Epithelial cell of esophagus (primary cell): ENCODE results near the gene HSPB1.
"Not testable (repeated sequence)": the region's sequence is repeated elsewhere in the genome, so short reads cannot be mapped to it uniquely, and the experiment has no call there.

ENCODE experiments used
- DNase-seq: peaks from one replicate; pipeline ENCODE4 v3.0.0; 2010; ENCODE audit warnings: low read depth
- H3K4me3 ChIP-seq: 2 replicates; pipeline ENCODE4 v1.5.1; 2011; ENCODE audit warnings: mild to moderate bottlenecking, low read length, control low read depth
- TF ChIP-seq, protein P1 (sequence below): IDR thresholded peaks from 2 replicates; pipeline ENCODE4 v1.5.1; 2011; ENCODE audit warnings: low read depth, mild to moderate bottlenecking, low read length, control low read depth, inconsistent platforms; ENCODE audit not compliant: insufficient read depth; ENCODE audit errors: missing control alignments

The HSPB1 gene

DNA sequence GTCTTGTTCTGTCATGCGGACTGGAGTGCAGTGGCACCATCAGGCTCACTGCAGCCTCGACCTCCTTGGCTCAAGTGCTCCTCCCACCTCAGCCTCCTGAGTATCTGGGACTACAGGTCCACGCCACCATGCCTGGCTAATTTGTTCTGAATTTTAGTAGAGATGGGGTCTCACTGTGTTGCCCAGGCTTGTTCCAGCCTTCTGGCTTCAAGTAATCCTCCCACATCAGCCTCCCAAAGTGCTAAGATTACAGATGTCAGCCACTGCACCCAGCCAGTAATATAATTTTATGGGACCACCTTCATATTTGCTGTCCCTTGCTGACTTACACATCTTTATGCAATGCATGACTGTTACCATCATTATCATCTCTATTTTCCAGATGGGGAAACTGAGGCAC, 1.5 kb upstream of the HSPB1 start:
- H3K4me3 ChIP-seq, result no peak overlapping the region
- DNase-seq, result no peak
- TF ChIP-seq, protein P1, sequence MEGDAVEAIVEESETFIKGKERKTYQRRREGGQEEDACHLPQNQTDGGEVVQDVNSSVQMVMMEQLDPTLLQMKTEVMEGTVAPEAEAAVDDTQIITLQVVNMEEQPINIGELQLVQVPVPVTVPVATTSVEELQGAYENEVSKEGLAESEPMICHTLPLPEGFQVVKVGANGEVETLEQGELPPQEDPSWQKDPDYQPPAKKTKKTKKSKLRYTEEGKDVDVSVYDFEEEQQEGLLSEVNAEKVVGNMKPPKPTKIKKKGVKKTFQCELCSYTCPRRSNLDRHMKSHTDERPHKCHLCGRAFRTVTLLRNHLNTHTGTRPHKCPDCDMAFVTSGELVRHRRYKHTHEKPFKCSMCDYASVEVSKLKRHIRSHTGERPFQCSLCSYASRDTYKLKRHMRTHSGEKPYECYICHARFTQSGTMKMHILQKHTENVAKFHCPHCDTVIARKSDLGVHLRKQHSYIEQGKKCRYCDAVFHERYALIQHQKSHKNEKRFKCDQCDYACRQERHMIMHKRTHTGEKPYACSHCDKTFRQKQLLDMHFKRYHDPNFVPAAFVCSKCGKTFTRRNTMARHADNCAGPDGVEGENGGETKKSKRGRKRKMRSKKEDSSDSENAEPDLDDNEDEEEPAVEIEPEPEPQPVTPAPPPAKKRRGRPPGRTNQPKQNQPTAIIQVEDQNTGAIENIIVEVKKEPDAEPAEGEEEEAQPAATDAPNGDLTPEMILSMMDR, result no peak

DNA sequence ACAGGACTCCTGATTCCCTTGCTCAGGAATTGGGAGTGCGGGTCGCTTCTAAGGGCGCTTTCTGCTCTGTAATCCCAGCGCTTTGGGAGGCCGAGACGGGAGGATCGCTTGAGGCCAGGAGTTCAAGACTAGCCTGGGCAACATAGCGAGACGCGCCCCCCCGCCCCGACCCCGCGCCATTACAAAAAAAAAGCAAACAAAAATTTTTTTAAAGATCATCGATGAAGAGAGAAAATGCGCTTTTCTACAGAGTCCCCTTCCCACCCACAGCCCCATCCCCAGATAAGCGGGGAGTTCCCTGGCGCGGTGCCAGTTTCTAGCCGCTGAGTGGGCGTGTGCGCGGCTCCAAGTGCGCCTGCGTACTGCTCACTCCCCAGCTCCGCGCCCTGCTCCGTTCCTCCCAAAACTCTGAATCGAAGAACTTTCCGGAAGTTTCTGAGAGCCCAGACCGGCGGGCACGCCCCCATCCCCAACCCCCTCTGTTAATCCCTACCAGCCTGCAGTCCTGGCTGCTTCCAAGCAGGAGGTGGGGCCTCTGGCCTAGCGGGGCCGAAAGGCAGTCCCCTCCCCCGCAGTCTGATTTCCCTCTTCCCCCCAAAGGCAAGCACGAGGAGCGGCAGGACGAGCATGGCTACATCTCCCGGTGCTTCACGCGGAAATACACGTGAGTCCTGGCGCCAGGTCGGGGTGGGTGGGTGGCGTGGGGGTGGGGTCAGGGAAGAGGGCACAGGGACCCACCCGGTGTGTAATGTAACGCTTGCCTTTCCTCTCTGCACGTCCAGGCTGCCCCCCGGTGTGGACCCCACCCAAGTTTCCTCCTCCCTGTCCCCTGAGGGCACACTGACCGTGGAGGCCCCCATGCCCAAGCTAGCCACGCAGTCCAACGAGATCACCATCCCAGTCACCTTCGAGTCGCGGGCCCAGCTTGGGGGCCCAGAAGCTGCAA, 1.0 kb downstream of the HSPB1 start:
- peak; percentile 72 for DNase-seq
- peak overlapping the region; percentile 90 for H3K4me3 ChIP-seq
- TF ChIP-seq, protein P1, result no peak

DNA sequence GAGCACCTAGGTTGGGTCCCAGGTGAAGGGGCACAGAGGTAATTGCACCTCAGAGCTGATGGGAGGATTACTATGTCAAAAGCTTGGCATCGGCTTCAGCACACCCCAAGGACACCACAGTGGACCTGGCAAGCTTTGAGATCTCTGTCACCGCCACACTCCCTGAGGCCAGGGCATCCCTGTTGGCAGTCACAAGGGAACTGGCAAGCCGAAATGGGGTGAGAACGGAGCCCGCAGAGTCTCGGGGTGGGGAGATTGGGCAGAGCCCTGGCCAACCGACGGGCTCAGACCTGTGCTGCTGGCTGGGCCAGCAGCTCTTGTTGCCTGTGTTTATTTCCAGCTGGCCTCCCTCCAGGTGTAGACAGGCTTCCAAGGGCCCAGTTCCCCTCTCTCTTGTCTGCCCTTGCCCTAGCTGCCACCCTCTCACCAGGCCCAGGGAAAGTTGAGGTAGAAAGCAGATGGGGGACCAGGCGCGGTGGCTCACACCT, 2.5 kb downstream of the HSPB1 start:
- TF ChIP-seq, protein P1, result no peak
- peak; percentile 92 for DNase-seq
- peak overlapping the region; percentile 90 for H3K4me3 ChIP-seq

GRCh38 chr7:76308874-76309273, 6.4 kb downstream of the HSPB1 start:
- not testable (repeated sequence) for DNase-seq, H3K4me3 ChIP-seq

- not testable (repeated sequence) for DNase-seq, H3K4me3 ChIP-seq
These were observed 7.0 kb downstream of the HSPB1 start for GRCh38 chr7:76309341-76310101.

GRCh38 chr7:76310102-76310957, 7.9 kb downstream of the HSPB1 start:
- H3K4me3 ChIP-seq, result no peak overlapping the region
- TF ChIP-seq, protein P1, result no peak
- peak; percentile 36 for DNase-seq

GRCh38 chr7:76311838-76312237, 9.4 kb downstream of the HSPB1 start:
- not testable (repeated sequence) for H3K4me3 ChIP-seq, DNase-seq

DNA sequence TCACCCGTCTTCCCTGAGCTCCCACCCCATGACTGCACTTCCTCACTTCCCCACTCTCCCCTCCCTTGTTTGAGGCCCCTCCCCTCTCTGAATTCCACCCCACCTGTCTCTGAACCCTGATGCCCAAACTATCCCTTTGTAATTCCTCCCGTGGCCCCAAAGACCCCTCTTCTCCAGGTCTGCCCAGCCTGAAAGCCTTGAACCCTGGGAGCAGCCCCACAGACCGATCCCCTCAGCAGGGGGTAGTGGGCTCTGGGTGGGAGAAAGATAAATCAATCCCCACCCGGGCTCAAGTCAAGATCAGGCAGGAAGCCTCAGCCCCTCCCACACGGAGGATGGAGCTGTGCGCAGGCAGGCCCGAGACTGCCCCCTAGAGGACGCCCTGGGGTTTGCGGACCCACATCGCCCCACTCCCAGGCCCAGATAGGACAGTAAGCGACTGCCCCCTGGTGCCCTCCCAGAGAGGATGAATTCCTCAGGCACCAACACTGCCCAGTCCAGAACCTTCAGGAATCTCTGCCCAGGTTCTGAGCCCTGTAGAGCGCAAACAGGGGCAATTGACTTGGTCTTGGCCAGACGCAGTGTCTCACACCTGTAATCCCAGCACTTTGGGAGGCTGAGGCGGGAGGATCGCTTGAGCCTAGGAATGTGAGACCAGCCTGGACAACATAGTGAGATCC, 11.7 kb downstream of the HSPB1 start:
- TF ChIP-seq, protein P1, result peak; percentile 98
- DNase-seq, result peak; percentile 92
- H3K4me3 ChIP-seq, result no peak overlapping the region

DNA sequence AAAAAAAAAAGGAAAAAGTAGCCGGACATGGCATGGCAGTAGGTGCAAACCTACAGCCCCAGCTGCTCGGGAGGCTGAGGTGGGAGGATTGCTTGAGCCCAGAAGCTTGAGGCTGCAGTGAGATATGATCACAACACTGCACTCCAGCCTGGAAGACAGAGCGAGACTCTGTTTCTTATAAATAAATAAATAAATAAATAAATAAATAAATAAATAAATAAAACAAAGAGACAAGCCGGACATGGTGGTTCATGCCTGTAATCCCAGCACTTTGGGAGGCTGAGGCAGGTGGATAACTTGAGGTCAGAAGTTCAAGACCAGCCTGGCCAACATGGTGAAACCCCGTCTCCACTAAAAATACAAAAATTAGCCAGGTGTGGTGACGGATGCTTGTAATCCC, 12.3 kb downstream of the HSPB1 start:
- H3K4me3 ChIP-seq, DNase-seq: not testable (repeated sequence)
